Measurements from ENCODE around the gene DMKN.

- TF ChIP-seq CTCF (IDR thresholded peaks at IDR 0.05; ENCODE audit: low read depth, low read length, missing input control) (no peak), REST (IDR thresholded peaks at IDR 0.05) (no peak), EGR1 (IDR thresholded peaks at IDR 0.05; ENCODE audit: low read depth in 2 of 2) (no peak), SP1 (IDR thresholded peaks at IDR 0.05) (no peak), YY1 (IDR thresholded peaks at IDR 0.05) (no peak), ATF3 (IDR thresholded peaks at IDR 0.05) (no peak), RAD21 (IDR thresholded peaks at IDR 0.05) (no peak), NR2F2 (IDR thresholded peaks at IDR 0.05) (no peak), MAX (IDR thresholded peaks at IDR 0.05) (no peak), TAF1 (conservative IDR thresholded peaks at IDR 0.05) (no peak), JUND (IDR thresholded peaks at IDR 0.05) (no peak)
These were observed 41.5 kb downstream of the DMKN start for GRCh38 chr19:35471946-35472345.
